ENCODE results near the gene MINDY4.
"Not testable (repeated sequence)": the region's sequence is repeated elsewhere in the genome, so short reads cannot be mapped to it uniquely, and the experiment has no call there.

MINDY4 gene

DNA sequence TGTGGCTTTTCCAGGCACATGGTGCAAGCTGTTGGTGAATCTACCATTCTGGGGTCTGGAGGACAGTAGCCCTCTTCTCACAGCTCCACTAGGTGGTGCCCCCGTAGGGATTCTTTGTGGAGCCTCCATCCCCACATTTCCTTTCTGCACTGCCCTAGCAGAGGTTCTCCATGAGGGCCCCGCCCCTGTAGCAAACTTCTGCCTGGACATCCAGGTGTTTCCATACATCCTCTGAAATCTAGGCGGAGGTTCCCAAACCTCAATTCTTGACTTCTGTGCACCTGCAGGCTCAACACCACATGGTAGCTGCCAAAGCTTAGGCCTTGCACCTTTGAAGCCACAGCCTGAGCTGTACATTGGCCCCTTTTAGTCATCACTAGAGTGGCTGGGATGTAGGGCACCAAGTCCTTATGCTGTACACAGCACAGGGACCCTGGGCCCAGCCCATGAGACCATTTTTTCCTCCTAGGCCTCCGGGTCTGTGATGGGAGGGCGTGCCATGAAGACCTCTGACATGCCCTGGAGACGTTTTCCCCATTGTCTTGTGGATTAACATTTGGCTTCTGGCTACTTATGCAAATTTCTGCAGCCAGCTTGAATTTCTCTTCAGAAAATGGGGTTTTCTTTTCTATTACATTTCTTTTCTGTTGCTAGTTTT is 62.9 kb downstream of the MINDY4 start:
- not testable (repeated sequence) for DNase-seq (ENCODE audit: low read depth, low spot score)

DNA sequence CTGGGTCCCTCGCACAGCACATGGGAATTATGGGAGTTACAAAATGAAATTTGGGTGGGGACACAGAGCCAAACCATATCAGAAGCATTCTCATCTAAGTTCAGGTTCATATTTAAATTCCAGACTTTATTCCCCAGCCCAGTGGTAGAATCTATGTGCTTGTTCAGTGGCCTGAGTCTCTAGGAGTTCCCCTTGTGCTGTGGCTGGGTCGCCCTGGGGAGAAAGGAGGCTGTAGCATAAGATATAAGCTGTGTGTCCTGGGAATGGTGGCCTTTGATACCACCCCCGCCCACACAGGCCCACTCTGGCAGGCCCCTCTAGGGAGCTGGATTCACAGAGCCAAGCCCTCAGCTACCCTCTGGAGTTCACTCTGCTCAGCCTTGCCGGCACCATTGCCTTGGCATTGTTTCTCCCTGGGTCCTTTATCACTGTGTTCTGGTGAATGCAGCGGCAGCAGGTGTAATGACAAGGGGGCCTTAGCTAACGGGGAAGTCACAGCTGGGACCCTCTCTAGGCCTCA is 64.2 kb downstream of the MINDY4 start:
- DNase-seq (ENCODE audit: low read depth, low spot score): no peak

DNA sequence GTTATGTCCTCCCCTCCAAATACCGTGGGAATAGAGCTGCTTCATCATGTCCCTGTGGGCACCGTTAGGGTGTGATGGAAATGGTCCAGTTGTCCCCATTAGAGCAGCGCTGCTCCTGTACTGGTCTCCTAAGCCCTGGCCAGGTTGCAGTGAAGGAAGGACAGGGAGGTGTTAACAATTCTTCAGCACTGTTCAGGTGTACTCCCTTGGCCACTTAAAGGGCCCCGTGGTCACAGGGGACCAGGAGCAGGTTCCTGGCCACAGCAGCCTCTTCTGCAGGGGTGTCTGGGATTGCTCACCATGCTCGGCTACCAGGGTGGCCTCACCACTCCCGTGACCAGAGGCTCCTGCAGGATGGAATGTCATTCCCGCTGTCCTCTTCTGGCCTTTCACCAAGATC is 65.8 kb downstream of the MINDY4 start:
- DNase-seq (ENCODE audit: low read depth, low spot score): no peak

DNA sequence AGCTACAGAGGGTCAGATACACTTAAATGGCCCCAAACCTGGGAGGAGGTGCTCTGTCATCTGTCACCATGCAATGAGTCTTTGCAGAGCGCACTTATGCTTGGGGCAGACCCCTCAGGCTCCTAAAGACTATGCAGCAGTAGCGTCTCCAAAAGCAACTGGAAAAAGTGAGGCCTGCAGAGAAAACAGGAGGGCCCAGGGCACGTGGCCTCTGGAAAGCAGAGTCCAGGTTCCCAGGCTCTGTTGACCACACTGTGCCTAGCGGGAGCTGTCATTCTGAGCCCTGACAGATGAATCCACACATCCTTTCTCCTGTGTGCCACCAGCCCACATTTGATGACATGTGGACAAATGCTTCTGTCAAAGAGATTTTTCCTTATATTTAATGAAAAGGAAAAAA is 66.4 kb downstream of the MINDY4 start:
- DNase-seq (ENCODE audit: low read depth, low spot score): no peak

DNA sequence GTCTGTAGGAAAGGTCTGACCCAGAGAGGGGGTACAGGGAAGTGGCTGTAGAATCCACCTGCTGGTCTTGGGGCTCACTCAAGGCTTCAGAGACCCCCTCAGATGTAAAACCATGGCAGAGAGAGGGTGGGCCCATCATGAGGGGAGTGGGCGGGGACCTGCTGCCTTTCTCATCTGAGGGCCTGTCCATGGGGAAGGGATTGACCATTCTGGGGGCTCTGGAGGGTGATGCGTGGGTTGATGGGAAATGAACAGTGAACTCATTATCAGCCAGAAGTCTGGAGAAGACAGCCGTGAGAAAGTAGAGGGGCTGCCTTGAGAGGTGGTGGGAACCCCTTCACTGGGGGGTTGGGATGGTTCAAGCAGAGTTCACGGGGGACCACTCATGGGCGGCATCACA is 66.8 kb downstream of the MINDY4 start:
- DNase-seq (ENCODE audit: low read depth, low spot score): no peak

DNA sequence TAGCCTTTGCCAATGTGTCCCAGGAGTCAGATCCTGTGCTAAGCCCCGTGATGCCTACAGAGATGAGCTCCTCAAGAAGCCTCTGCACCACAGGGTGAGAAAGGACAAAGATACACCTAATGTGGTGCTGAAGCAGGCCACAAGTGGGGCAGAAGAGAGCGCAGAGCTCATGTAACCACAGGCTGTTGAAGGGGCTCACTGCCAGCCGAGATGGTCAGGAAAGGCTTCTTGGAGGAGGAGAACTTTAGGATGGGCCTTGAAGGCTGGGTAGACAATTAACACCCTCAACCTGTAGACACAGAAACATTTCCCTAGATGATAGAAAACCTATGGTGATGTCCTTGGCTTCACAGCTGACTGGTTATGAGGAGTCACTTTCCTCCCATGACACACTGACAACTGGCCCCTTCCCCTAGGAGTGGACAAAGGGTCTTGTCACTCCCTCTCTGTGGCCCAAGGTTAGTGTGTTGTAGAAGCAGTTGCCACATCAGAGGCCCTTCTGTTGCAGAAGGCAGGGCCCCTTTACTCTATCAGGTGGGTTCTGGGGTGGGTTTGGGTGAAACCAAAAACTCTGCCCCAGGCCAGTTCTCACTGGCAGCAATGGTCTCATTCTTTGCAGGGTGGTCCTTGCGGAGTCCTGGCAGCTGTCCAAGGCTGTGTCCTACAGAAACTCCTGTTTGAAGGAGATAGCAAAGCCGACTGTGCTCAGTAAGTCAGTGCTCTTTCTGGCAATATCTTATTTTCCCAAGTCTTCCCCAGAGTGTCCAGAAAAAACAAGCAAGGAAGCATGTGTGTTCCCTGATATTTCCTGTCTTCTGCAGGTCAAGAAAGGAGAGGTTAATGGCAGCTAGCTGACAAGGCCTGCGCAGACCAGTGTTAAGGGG is 69.2 kb downstream of the MINDY4 start:
- no peak for DNase-seq (ENCODE audit: low read depth, low spot score)

DNA sequence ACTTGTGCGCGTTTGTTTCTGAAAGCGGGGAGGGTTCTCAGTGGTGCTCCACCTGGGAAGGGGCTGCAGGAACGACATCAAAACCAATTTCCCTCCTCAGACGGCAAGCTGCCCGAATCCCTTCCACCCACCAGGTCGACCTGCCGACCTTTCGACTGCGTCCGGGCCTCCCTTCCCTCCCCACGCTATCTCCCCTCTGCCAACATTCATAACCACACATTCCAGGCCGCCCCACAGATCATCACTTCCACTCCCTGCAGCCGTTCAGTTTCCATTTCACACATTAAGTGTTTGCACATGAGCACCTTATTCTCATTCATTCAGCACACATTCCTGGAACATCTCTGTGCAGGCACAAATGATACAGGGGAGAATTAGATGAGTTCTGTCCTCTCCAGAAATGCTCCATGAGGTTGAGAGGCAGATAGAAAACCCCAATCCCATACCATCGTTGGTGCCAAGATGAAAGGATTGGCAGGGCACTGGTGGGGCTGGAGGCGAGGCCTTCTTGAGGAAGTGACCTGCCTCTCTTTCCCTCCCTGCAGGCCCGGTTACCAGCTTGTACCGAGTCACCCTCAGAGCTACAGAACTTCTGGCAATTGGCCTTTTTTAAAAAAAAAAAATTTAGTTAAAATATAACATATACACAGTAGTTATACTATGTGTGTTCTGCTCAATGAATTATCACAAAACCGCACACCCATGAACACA is 70.0 kb downstream of the MINDY4 start:
- DNase-seq (ENCODE audit: low read depth, low spot score): no peak

DNA sequence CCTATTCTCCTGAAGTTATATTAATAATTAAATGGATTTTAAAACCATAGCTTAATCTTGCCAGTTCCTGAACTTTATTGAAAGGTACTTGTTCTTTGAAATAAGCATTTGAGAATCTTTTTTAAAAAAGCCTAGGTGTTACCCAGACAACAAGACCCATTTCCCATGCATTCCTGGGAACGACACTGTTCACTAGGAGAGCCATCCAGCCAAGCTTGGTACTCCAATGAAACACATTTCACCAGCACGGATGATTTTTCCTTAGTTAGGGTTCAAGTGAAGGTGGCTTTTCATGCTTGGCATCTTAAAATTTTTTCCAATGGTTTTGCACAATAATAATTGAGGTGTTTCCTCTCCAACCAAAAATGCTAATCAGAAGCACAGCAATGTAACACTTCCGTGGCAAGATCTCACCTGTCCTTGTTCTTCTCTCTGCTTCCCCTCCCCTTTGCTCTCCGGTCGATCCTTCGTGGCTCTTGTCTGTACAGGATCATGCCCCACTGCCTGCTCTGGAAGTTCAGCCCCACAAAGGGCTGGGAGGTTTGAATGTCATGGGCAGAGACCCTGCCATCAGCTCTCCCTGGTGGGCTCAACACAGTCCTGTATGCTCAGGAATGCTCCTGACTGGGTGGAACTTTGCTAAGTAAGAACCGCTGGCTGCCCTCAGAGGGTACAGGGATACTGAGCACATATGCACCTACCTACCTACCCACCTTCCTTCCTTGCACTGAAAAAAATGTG is 70.8 kb downstream of the MINDY4 start:
- no peak for DNase-seq (ENCODE audit: low read depth, low spot score)

DNA sequence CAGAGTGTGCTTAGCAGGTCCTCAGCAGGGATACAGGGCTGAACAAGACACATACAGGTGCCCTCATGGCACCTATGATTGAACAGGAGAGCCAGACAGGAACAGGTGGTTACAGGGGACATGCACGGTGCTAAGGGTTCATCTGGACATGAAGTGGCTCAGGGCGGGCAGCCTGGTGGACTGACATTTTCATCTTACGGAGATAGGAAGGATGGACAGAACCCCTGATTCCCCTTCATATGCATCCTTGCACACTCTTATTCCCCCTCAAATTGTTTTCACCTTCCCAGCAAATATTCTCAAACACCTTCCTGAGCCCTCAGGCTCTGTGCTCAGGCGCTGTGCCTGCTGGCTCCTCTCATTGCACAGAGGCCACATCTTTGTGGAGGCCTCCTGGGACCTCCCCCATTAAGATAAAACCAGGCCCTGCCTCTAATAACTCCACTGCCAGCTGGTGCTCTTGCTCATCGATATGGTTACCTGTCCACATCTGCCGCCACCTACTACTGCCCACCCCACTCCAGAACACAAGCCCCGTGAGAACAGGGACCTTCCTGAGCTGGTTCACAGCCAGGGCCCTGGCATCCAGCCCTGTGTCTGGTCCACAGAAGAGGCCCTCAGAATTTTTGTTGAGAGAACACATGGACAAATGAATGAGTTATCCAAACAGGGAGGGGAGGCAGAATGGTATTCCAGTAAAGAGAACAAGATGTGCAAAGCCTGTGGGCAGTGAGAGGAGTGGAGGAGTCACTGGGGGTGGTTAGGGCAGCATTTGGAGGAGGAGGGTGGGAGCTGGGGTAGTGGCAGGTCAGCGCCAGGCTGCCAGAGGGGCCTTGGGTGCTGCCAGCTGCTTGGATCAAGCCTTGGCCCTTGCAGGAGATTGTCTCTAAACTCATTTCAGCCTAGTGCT is 71.6 kb downstream of the MINDY4 start:
- DNase-seq (ENCODE audit: low read depth, low spot score): no peak

DNA sequence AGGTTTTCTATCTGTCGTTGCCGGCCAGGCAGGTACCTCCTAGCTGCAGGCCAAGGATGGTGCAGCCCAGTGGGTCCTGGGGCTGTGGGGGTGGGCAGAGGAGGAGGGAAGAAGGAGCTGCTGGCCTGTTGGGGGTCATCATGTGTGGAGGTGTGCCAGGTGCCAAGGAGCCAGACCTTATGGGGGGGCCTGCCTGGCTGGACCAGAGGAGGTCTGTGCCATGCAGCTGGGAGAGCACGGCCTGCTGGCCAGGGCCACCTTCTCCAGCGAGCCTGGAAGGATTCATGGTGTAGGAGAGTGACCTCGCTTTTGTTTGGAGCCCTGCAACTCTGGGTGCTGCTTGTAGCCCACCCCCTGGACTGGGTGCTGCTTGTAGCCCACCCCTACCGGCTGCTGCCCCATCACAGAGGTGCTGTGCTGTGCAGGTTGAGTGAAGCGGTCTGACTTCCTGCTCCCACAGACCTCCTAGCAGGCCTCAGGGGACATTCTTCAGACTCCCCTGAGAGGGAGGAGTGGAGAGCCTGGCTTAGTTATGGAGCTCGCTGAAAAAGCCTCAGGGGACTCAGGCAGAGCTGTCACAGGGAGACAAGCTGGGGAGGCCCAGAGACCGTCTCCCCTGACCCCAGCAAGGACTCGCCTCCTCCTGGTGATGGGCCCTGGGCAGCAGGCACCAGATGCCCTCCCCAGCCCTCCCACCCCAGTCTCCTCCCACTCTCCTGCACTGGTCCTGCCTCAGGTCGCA is 72.7 kb downstream of the MINDY4 start:
- DNase-seq (ENCODE audit: low read depth, low spot score): no peak

DNA sequence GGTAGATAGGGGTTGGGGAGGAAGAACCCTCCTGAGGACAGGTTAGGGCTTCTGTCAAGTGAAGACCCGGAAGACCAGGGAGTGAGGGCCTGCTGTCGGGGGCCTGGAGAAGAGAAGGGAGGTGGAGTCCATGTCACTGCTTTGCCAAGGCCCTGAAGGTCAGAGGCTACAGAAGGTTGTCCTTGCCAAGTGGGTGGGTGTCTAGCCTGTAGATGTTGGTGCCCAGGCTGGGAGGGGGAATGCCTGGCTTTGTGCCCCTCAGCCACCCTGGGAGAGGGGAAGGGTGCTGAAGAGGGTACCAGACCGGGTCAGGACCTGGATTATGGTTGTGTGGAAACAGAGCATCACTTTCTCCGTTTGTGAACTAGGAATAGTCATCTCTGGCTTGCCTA is 73.3 kb downstream of the MINDY4 start:
- DNase-seq (ENCODE audit: low read depth, low spot score): no peak

DNA sequence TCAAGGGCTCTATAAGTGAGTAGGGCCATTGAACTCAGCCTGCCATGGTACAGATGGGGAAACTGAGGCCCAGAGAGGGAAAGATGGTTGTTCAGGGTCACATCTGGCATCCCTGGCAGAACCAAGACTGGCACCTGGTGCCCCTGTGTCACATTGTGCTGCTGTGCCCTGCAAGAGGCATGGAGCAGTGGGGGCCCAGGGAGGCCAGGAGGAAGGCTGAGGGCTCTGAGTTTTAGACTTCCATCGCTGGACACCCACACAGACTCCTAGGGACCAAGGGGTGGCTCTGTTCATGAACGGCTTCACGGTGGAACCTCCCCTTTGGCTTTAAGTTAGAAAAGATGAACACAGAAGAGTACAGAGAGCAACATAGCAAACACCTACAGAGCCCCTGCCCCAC is 73.7 kb downstream of the MINDY4 start:
- DNase-seq (ENCODE audit: low read depth, low spot score): no peak

DNA sequence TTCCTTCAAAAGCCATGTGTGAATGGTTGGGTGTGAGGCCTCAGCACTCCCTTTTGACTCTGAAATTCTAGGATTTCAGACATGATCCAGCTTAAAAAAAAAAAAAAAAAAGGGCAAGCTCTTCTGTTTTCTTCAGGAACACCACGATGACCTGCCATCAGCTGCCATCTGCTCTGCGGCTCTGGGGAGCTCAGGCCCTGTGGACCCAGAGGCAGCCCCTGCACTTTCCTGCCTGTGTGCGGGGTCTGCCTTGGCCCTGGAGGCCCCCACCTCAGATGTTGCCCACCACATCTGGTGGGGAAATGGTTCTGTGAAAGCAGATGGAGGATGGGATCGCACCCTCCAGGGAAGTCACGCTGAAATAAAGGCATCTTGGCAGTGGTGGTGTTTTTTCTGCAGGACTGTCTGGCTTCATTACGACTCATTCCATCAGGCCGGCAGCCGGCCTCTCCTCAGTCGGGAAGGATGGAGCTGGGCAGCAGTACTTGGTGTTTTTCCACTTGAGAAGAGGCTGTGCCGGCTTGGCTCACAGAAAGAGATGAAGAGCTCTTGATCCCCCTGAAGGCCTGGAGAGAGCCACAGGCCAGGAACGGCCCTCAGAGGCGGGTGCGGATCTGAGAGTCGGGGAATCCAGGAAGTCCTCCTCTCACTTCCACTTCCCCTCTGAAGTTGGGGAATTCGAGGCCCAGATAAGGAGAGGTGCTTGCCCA is 74.4 kb downstream of the MINDY4 start:
- DNase-seq (ENCODE audit: low read depth, low spot score): no peak

DNA sequence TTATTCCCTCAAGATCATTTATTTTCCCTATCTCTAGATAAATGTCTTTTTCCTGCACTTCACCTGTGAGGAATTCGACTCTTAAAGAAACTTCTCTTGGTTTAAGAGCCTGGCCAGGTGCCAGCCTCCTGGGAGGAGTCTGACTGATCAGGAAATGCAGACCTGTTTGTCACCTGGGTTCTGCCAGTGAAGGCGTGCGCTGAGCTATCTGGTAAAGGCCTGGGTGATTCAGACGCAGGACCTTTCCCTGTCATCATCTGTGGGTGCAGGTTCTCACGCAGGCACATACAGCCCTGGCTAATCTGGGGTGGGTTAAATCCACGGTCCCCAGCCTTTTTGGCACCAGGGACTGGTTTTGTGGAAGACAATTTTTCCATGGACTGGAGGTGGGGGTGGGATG is 75.2 kb downstream of the MINDY4 start:
- DNase-seq (ENCODE audit: low read depth, low spot score): no peak

DNA sequence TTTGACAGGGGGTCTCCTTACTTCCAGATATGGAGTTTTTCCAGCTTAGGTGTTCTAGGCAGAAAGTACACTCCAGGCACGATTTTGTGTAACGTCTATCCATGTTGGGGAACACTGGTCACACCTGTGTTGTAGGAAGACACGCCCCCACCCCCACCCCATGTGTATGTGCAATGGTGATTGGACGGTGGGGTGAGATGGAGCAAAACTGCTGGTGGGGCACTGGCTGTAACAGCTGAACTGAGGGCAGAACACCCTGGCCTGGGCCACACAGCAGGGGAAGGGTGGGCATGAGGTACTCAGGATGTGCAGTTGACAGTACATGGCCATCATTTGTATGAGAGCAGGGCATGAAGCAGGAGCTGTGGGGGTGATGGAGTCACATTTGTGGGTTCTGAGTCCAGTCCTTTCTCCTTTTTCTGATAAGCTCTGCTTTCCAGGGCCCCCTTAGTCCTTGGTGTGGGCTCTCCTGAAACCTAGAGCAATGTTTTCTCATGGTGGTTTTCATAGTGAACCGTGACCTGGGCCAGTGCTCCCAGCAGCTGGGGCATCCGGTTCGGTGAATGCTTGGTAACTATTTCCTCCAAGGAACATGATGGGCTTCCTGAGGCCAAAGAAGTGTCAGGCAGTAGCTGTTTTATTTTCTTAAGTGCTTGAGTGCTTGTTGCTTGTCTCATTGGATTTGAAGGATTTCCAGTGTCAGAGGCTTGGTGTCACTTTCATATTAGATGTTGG is 77.1 kb downstream of the MINDY4 start:
- DNase-seq (ENCODE audit: low read depth, low spot score): no peak

DNA sequence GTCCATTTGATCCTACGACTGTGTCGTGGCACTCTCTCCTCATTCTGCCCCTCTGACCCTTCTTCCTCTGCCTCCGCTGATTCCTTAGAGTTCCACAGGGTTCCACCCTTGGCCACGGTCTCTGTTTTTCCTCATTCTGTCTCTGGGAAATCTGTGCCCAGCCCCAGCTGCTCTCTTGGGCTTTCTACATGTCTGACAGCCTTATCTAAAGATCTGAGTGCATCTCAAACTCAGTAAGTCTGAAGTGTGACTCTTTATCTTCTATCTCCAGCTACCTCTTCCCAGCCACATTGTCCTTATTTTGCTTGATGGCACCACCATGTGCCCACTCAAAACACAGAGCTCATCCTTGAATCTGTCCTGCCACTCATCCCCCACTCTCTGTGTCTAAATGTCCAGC is 78.3 kb downstream of the MINDY4 start:
- DNase-seq (ENCODE audit: low read depth, low spot score): no peak

DNA sequence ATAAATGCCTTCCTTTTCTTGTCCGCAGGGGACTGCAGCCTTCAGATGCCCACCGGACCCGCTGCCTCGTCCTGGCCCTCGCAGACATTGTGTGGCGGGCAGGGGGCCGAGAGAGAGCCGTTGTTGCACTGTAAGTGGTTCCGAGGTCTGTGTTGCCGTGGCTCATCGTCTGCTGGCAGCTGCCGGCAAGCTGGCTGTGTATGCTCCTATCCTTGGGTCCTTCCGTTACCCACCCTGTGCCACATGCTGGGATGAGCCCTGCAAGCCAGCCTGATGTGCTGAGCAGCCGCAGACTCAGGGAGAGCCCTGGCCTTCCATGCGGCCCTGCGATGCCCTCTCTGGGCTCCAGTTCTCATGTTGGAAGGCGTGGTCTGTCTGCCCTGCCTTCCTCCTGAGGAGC is 79.2 kb downstream of the MINDY4 start:
- no peak for DNase-seq (ENCODE audit: low read depth, low spot score)

DNA sequence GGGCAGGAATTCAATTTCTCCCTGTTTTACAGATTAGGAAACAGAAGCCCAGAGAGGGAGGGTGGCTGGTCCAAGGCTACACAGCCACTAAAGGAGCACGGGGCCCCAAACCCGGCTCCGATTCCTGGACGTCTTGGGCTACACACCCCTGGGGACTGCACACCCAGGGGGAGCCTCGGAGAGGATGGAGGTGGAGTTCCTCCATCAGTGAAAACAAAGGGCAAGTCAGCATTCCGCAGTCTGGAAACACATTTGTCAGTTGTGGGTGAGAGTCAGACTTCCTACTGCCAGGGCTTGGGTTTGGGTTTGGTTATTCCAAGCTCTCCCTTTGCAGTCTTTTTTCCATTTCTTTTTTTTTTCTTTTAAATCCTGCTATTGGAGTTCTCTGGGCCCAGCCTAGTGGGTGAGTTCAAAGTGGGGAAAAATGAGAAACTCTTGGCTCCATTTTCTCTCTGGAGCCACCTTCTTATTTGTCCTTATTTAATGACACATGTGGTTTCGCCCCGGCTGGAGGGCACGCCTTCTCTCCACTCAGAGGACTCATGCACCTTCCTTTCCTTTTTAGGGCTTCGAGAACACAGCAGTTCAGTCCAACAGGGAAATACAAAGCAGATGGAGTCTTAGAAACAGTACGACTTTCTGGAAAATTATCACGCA is 80.6 kb downstream of the MINDY4 start:
- DNase-seq (ENCODE audit: low read depth, low spot score): no peak

All from activated CD4-positive, CD25-positive, alpha-beta regulatory T cell treated with anti-CD3 and anti-CD28 coated beads, Interleukin-2, amount 50 U/mL, for 16 hours (primary cell).